HEK293T (cell line): Measurements from ENCODE around the gene OVOL3.

ENCODE experiments used
- CTCF ChIA-PET: fragments of 350-600 bp; formaldehyde crosslinking; extraction: SDS; loops from one replicate; lab custom pipeline; 2021; ENCODE audit warnings: antibody characterized with exemption, inconsistent platforms; lab: Yijun Ruan, JAX
- POLR2A ChIA-PET: fragments of 350-600 bp; formaldehyde crosslinking; extraction: SDS; loops from one replicate; lab custom pipeline; 2020; ENCODE audit warnings: antibody characterized with exemption, inconsistent platforms; lab: Yijun Ruan, JAX
- DNase-seq: peaks from one replicate; pipeline ENCODE4 v3.0.0; 2012; ENCODE audit warnings: mixed read lengths; ENCODE audit errors: extremely low spot score
- ARNT ChIP-seq: fragments of 450-650 bp; IDR thresholded peaks from 2 replicates; pipeline ENCODE4 v1.6.1; 2017; ENCODE audit warnings: mild to moderate bottlenecking
- BHLHE40 ChIP-seq: fragments of 450-650 bp; IDR thresholded peaks from 2 replicates; pipeline ENCODE4 v1.6.1; 2016; ENCODE audit warnings: mild to moderate bottlenecking, moderate library complexity, borderline replicate concordance
- CTBP1 ChIP-seq: fragments of 450-650 bp; IDR thresholded peaks from 2 replicates; pipeline ENCODE4 v1.6.1; 2016; ENCODE audit warnings: borderline replicate concordance
- ELF4 ChIP-seq: fragments of 450-650 bp; IDR thresholded peaks from 2 replicates; pipeline ENCODE4 v1.6.1; 2017; ENCODE audit warnings: antibody characterized with exemption
- FOXA1 ChIP-seq: fragments of 450-650 bp; IDR thresholded peaks from 2 replicates; pipeline ENCODE4 v1.6.1; 2016; ENCODE audit warnings: mild to moderate bottlenecking
- FOXK2 ChIP-seq: fragments of 450-650 bp; IDR thresholded peaks from 2 replicates; pipeline ENCODE4 v1.6.1; 2016; ENCODE audit warnings: mild to moderate bottlenecking
- FOXM1 ChIP-seq: fragments of 450-650 bp; IDR thresholded peaks from 2 replicates; pipeline ENCODE4 v1.6.1; 2017; ENCODE audit warnings: mild to moderate bottlenecking, borderline replicate concordance
- HDGF ChIP-seq: fragments of 450-650 bp; IDR thresholded peaks from 2 replicates; pipeline ENCODE4 v1.6.1; 2017; ENCODE audit warnings: antibody characterized with exemption, borderline replicate concordance
- L3MBTL2 ChIP-seq: fragments of 450-650 bp; conservative IDR thresholded peaks from 2 replicates; pipeline ENCODE4 v1.6.1; 2016; ENCODE audit warnings: mild to moderate bottlenecking
- LEF1 ChIP-seq: fragments of 450-650 bp; IDR thresholded peaks from 2 replicates; pipeline ENCODE4 v1.6.1; 2017; ENCODE audit warnings: mild to moderate bottlenecking, borderline replicate concordance
- NFRKB ChIP-seq: fragments of 450-650 bp; IDR thresholded peaks from 2 replicates; pipeline ENCODE4 v1.6.1; 2016; ENCODE audit warnings: mild to moderate bottlenecking, moderate library complexity
- SP1 ChIP-seq: fragments of 450-650 bp; IDR thresholded peaks from 2 replicates; pipeline ENCODE4 v1.6.1; 2017
- SUZ12 ChIP-seq: fragments of 450-650 bp; IDR thresholded peaks from 2 replicates; pipeline ENCODE4 v1.6.1; 2016; ENCODE audit warnings: mild to moderate bottlenecking
- TARDBP ChIP-seq: fragments of 450-650 bp; IDR thresholded peaks from 2 replicates; pipeline ENCODE4 v1.6.1; 2016
- ZNF384 ChIP-seq: fragments of 450-650 bp; IDR thresholded peaks from 2 replicates; pipeline ENCODE4 v1.6.1; 2016
- TF ChIP-seq, protein P1 (sequence below): fragments of 450-650 bp; IDR thresholded peaks from 2 replicates; pipeline ENCODE4 v1.6.1; 2016

OVOL3 gene

DNA sequence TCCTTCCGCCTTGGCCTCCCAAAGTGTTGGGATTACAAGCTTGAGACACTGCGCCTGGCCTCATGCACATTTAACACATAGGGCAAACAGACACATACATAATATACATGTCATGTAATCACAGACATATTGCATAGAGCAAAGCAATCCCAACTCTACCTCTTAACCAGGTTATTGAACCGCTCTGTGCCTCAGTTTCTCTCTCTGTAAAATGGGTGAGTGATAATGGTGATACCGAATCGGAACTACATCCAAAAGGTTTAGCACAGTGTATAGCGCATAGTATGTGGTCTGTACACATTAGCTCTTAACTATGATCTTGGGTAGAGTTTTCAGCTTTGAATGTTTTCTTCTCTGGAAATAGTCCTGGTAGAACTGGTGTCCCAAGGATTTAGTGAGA is 33.7 kb downstream of the OVOL3 start:
- no peak for DNase-seq
- TF ChIP-seq FOXM1 (no peak), ARNT (no peak), CTBP1 (no peak), FOXA1 (no peak), NFRKB (no peak), ZNF384 (no peak), BHLHE40 (no peak), ELF4 (no peak), L3MBTL2 (no peak), HDGF (no peak), LEF1 (no peak), FOXK2 (no peak)
- TF ChIP-seq, protein P1, sequence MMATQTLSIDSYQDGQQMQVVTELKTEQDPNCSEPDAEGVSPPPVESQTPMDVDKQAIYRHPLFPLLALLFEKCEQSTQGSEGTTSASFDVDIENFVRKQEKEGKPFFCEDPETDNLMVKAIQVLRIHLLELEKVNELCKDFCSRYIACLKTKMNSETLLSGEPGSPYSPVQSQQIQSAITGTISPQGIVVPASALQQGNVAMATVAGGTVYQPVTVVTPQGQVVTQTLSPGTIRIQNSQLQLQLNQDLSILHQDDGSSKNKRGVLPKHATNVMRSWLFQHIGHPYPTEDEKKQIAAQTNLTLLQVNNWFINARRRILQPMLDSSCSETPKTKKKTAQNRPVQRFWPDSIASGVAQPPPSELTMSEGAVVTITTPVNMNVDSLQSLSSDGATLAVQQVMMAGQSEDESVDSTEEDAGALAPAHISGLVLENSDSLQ: no peak
- ChIA-PET CTCF (no interaction called here), POLR2A (interaction anchor here (0.8 to 1.2 kb wide), 2 partner anchors 17 to 24 kb away, joined by 4 to 5 read pairs; no protein-coding TSS in a partner anchor)

DNA sequence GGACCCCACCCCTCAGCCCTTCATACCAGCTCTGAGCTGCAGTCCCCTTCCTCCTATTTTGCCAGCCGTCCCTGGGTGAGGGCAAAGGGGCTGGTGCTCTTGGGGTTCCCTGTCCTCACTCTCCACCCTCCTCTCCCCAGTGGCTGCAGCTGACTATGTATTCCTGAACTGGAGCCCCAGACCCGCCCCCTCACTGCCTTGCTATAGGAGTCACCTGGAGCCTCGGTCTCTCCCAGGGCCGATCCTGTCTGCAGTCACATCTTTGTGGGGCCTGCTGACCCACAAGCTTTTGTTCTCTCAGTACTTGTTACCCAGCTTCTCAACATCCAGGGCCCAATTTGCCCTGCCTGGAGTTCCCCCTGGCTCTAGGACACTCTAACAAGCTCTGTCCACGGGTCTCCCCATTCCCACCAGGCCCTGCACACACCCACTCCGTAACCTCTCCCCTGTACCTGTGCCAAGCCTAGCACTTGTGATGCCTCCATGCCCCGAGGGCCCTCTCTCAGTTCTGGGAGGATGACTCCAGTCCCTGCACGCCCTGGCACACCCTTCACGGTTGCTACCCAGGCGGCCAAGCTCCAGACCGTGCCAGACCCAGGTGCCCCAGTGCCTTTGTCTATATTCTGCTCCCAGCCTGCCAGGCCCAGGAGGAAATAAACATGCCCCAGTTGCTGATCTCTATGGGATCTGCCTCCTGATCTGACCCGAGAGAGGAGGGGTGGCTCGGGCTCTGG is 38.9 kb downstream of the OVOL3 start:
- CTCF ChIA-PET: no interaction called here

DNA sequence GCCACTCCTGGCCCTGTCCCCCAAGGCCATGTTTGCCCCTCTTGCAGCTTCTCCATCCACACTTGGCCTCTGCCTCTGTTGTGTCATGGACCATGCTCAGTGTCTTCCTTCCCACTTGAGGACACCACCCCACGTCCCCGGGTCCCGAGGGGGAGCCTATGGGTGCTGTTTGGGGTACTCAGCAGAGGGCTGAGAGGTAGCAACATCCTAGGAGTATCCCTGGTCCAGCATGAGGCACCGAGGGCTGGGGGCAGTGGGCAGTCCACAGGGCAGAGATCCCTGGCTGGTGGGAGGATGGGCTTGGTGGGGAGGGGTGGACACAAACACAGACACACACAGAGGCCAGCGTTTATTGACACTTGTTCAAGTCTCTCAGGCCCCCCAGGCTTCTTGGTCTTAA is 39.6 kb downstream of the OVOL3 start:
- ChIA-PET CTCF (interaction anchor here (0.6 kb wide), 1 partner anchor 19 kb away, joined by 3 read pairs; no protein-coding TSS in a partner anchor), POLR2A (interaction anchor here (0.9 to 1.2 kb wide), 3 partner anchors 15 to 36 kb away, joined by 3 to 4 read pairs (median 3); partner anchors contain the start of gene POLR2I)
- no peak for DNase-seq
- TF ChIP-seq, protein P1: no peak
- TF ChIP-seq SP1 (no peak), FOXA1 (no peak), ELF4 (no peak), ZNF384 (no peak), FOXM1 (no peak), TARDBP (no peak), NFRKB (no peak), SUZ12 (no peak), FOXK2 (no peak), CTBP1 (no peak), HDGF (no peak), LEF1 (no peak), BHLHE40 (no peak), ARNT (no peak), L3MBTL2 (no peak)

More for the DNA sequence above, 38.9 kb downstream of the OVOL3 start:
- DNase-seq: no peak
- POLR2A ChIA-PET: no interaction called here
- TF ChIP-seq LEF1 (no peak), FOXA1 (no peak), BHLHE40 (no peak), ELF4 (no peak), HDGF (no peak), NFRKB (no peak), SP1 (no peak)

DNA sequence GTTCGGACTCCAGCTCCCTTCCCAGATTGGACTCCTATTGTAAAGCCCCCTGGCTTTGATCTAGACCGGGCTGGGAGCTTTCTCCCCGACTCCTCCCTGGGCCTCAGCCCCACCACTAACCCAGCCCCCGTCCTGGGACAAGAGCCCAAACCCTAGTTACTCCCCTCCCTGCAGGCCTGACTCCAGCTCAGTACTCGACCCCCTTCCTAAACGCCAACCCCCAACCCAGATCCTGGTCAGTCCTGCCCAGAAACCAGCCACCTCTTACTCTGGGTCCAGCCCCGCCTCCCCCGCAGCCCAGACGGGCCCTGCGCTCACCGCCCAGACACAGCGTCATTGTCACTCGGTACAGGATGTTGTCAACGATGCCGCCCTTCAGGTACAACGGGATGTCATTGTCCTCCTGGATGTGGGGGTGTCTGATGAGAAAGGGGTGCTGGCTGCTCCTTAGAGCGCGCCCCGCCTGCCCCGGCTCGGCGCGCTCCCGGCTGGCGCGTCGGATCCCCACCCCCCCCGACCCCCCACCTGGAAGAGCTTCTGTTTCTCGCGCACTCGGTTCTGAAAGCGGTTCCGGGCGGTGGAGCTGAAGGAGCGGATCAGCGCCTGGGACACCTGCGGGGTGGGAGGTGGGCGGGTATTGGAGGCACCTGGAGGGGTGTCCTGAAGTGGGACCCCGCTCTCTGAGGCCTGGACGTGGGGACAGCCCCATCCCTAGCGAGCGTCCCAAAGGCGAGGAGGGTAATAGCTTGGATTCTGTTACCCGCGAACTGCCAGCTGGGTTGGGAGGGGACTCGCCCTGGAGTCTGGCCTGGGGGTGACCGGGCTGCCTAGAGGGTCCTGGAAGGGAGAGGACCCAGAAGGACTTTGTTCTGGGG is 40.4 kb downstream of the OVOL3 start:
- CTCF ChIA-PET: interaction anchor here (0.6 kb wide), 1 partner anchor 18 kb away, joined by 3 read pairs; no protein-coding TSS in a partner anchor
- DNase-seq: no peak

DNA sequence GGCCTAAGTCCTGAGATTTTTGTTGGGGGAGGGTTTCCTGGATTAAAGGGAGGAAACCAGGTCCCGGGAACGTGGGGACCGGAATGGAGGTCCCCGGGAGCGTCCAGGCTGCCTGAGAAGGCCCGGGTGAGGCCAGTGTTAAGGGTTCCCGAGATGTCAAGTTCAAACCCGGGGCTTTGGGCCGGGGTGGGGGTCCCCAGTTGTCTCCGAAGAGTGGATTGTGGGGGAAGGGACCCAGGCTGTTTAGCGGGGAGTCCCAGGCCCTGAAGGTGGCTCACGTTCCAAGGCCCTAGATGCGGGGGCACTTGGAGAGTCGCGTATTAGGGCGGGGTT is 41.0 kb downstream of the OVOL3 start:
- ChIA-PET CTCF (no interaction called here), POLR2A (no interaction called here)
- no peak for DNase-seq

More for the DNA sequence above, 40.4 kb downstream of the OVOL3 start:
- TF ChIP-seq FOXA1: no peak
- no peak for TF ChIP-seq NFRKB
- TF ChIP-seq LEF1: no peak
- TF ChIP-seq ELF4: no peak
- POLR2A ChIA-PET: interaction anchor here (0.9 to 1.2 kb wide), 3 partner anchors 15 to 37 kb away, joined by 3 to 4 read pairs (median 3); partner anchors contain the start of gene POLR2I

DNA sequence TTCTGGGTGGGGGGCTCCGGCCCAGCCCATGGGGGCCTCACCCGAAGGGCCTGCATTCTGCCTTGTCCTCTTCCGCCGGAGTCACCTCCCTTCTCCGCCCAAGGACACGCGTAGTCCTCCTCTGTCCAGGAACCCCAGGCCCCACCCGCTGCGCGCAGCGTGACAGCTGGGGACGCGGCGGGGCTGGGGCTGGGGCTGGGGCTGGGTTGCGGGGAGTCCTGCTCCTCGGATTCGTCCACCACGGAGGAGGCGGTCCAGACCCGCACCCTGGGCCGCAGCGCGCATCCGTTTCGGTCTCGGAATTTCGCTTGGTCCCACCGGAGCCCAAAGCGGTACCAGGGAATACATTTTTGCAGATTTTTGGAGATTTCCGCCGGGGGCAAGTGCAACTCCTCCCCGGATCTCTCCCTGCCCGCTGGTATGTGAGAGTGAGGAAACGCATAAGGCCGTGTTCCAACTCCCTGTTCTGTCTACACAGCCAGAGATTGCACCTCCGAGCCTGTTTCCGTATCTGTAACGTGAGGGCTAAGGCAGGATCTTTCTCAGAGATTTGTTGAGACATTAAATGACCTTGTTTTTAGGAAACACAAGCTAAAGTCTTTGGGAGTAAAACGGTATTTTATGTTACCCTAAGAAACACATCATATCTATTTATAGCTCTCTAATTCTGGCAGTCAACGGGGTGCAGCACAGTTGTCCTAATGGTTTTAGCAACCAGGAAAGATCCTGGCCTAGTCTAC is 41.6 kb downstream of the OVOL3 start, which contains the start of gene COX7A1:
COX7A1 (minus strand) TSS at position 96 of the 740 bp plus-strand sequence; CDS start at position 56, 40 bp downstream.
- no peak for DNase-seq
- CTCF ChIA-PET: no interaction called here
- TF ChIP-seq ARNT: no peak
- no peak for TF ChIP-seq ELF4
- TF ChIP-seq BHLHE40: no peak
- no peak for TF ChIP-seq ZNF384
- TF ChIP-seq SP1: no peak
- TF ChIP-seq CTBP1: no peak
- POLR2A ChIA-PET: interaction anchor here (1.0 kb wide), 1 partner anchor 38 kb away, joined by 4 read pairs; the partner anchor contains the start of genes POLR2I and TBCB

More for the DNA sequence above, 41.0 kb downstream of the OVOL3 start:
- TF ChIP-seq BHLHE40 (no peak), TARDBP (no peak)
